SK-N-SH treated with all-trans-retinoic acid at 6 μM for 48 hours (cell line): ENCODE data around the gene SLC35B2.

Experiments
- ATAC-seq: fragments of 200-7000 bp; cut with Tn5 transposase; 3 replicates; pipeline ENCODE4 v1.9.1; 2020; ENCODE audit warnings: mild to moderate bottlenecking, moderate library complexity
- BACH2 ChIP-seq: fragments of 250-450 bp; sonication (Bioruptor Pico); IDR thresholded peaks from 2 replicates; pipeline ENCODE4 v1.9.0; 2021; ENCODE audit warnings: mild to moderate bottlenecking, borderline replicate concordance
- CSDC2 ChIP-seq: fragments of 250-450 bp; sonication (Bioruptor Pico); IDR thresholded peaks from 2 replicates; pipeline ENCODE4 v1.5.0; 2020; ENCODE audit warnings: mild to moderate bottlenecking, moderate library complexity
- ESRRG ChIP-seq: fragments of 250-450 bp; sonication (Bioruptor Pico); IDR thresholded peaks from 2 replicates; pipeline ENCODE4 v1.6.1; 2021; ENCODE audit warnings: mild to moderate bottlenecking
- GLIS3 ChIP-seq: fragments of 250-450 bp; sonication (Bioruptor Pico); IDR thresholded peaks from 2 replicates; pipeline ENCODE4 v1.5.0; 2020; ENCODE audit warnings: mild to moderate bottlenecking, moderate library complexity
- ISL1 ChIP-seq: fragments of 250-450 bp; sonication (Bioruptor Pico); IDR thresholded peaks from 2 replicates; pipeline ENCODE4 v2.1.2; 2022; ENCODE audit warnings: mild to moderate bottlenecking, moderate library complexity
- OSR1 ChIP-seq: fragments of 250-450 bp; sonication (Bioruptor Pico); IDR thresholded peaks from 2 replicates; pipeline ENCODE4 v1.8.0; 2022; ENCODE audit warnings: moderate library complexity, mild to moderate bottlenecking, inconsistent platforms
- PPARA ChIP-seq: fragments of 250-450 bp; sonication (Bioruptor Pico); IDR thresholded peaks from 2 replicates; pipeline ENCODE4 v1.5.0; 2020; ENCODE audit warnings: mild to moderate bottlenecking, borderline replicate concordance
- RARB ChIP-seq: fragments of 250-450 bp; sonication (Bioruptor Pico); IDR thresholded peaks from 2 replicates; pipeline ENCODE4 v1.8.0; 2021; ENCODE audit warnings: mild to moderate bottlenecking, moderate library complexity
- SNAI2 ChIP-seq: fragments of 250-450 bp; sonication (Bioruptor Pico); IDR thresholded peaks from 2 replicates; pipeline ENCODE4 v1.5.0; 2020; ENCODE audit warnings: mild to moderate bottlenecking, moderate library complexity
- TOX ChIP-seq: fragments of 250-450 bp; sonication (Bioruptor Pico); IDR thresholded peaks from 2 replicates; pipeline ENCODE4 v1.8.0; 2021; ENCODE audit warnings: mild to moderate bottlenecking, moderate library complexity, borderline replicate concordance
- ZC3H10 ChIP-seq: fragments of 250-450 bp; sonication (Bioruptor Pico); IDR thresholded peaks from 2 replicates; pipeline ENCODE4 v1.5.1; 2021; ENCODE audit warnings: mild to moderate bottlenecking, moderate library complexity
- ZFP3 ChIP-seq: fragments of 250-450 bp; sonication (Bioruptor Pico); IDR thresholded peaks from 2 replicates; pipeline ENCODE4 v1.5.0; 2020; ENCODE audit warnings: mild to moderate bottlenecking, moderate library complexity
- ZFP30 ChIP-seq: fragments of 450-650 bp; formaldehyde crosslinking; IDR thresholded peaks from 2 replicates; pipeline ENCODE4 v1.5.0; 2022; ENCODE audit warnings: mild to moderate bottlenecking, moderate library complexity
- ZNF565 ChIP-seq: fragments of 450-650 bp; formaldehyde crosslinking; conservative IDR thresholded peaks from 2 replicates; pipeline ENCODE4 v1.5.0; 2020; ENCODE audit warnings: low read depth, mild to moderate bottlenecking, moderate library complexity
- ZNF70 ChIP-seq: fragments of 450-650 bp; formaldehyde crosslinking; IDR thresholded peaks from 2 replicates; pipeline ENCODE4 v1.5.0; 2020; ENCODE audit warnings: mild to moderate bottlenecking, moderate library complexity
- ZNF8 ChIP-seq: fragments of 450-650 bp; formaldehyde crosslinking; IDR thresholded peaks from 2 replicates; pipeline ENCODE4 v1.5.0; 2020; ENCODE audit warnings: mild to moderate bottlenecking, moderate library complexity
- TF ChIP-seq, protein P1 (sequence below): fragments of 250-450 bp; sonication (Bioruptor Pico); IDR thresholded peaks from 2 replicates; pipeline ENCODE4 v1.5.0; 2020; ENCODE audit warnings: mild to moderate bottlenecking, moderate library complexity
- TF ChIP-seq, protein P2 (sequence below): fragments of 250-450 bp; sonication (Bioruptor Pico); IDR thresholded peaks from 2 replicates; pipeline ENCODE4 v1.8.0; 2021; ENCODE audit warnings: low read depth, mild to moderate bottlenecking, moderate library complexity, borderline replicate concordance
- TF ChIP-seq, protein P3 (sequence below): fragments of 250-450 bp; sonication (Bioruptor Pico); IDR thresholded peaks from 2 replicates; pipeline ENCODE4 v1.5.1; 2020; ENCODE audit warnings: low read depth, mild to moderate bottlenecking, moderate library complexity
- TF ChIP-seq, protein P4 (sequence below): fragments of 250-450 bp; sonication (Bioruptor Pico); IDR thresholded peaks from 2 replicates; pipeline ENCODE4 v1.8.0; 2020; ENCODE audit warnings: mild to moderate bottlenecking, moderate library complexity, borderline replicate concordance

The SLC35B2 gene

DNA sequence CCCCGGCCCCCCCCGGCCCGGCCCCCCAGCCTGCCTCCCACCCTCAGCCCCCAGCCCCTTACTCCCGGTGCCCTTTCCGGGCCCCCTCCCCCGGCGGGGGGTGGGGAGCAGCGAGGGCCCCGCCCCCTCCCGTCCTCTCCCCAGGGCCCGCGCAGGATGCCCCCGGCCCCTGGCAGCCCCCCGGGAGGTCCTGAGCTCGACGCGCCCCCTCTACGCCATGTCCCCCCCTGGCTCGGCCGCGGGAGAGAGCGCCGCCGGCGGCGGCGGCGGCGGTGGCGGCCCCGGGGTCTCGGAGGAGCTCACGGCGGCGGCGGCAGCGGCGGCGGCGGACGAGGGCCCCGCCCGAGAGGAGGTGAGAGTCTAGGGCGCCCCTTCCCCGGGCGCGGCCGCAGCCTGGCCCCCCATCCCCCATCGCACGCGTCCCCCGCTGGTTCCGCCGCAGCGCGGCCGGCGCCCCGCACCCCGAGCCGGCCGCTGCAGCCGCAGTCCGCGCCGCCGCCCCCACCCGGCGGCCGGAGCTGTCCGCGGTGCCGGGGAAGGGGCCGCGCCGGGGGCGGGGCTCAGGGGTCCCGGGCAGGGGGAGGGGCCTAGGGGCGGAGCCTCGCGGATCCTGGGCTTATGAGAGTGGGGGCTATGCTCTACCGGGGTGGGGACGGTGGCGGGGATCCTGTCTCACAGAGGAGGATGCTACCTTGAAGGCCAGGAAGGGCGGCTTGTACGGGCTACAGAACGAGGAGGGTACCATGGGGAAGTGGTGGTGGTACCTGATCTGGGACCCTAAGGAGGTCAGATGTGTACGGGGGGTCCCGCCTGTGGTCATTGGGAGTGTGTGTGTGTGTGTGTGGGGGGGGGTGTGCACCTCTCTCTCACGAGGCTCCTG, 13.4 kb upstream of the SLC35B2 start:
- TF ChIP-seq, protein P1, sequence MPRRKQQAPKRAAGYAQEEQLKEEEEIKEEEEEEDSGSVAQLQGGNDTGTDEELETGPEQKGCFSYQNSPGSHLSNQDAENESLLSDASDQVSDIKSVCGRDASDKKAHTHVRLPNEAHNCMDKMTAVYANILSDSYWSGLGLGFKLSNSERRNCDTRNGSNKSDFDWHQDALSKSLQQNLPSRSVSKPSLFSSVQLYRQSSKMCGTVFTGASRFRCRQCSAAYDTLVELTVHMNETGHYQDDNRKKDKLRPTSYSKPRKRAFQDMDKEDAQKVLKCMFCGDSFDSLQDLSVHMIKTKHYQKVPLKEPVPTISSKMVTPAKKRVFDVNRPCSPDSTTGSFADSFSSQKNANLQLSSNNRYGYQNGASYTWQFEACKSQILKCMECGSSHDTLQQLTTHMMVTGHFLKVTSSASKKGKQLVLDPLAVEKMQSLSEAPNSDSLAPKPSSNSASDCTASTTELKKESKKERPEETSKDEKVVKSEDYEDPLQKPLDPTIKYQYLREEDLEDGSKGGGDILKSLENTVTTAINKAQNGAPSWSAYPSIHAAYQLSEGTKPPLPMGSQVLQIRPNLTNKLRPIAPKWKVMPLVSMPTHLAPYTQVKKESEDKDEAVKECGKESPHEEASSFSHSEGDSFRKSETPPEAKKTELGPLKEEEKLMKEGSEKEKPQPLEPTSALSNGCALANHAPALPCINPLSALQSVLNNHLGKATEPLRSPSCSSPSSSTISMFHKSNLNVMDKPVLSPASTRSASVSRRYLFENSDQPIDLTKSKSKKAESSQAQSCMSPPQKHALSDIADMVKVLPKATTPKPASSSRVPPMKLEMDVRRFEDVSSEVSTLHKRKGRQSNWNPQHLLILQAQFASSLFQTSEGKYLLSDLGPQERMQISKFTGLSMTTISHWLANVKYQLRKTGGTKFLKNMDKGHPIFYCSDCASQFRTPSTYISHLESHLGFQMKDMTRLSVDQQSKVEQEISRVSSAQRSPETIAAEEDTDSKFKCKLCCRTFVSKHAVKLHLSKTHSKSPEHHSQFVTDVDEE (CRISPR knock-in tag) = no peak
- TF ChIP-seq, protein P2, sequence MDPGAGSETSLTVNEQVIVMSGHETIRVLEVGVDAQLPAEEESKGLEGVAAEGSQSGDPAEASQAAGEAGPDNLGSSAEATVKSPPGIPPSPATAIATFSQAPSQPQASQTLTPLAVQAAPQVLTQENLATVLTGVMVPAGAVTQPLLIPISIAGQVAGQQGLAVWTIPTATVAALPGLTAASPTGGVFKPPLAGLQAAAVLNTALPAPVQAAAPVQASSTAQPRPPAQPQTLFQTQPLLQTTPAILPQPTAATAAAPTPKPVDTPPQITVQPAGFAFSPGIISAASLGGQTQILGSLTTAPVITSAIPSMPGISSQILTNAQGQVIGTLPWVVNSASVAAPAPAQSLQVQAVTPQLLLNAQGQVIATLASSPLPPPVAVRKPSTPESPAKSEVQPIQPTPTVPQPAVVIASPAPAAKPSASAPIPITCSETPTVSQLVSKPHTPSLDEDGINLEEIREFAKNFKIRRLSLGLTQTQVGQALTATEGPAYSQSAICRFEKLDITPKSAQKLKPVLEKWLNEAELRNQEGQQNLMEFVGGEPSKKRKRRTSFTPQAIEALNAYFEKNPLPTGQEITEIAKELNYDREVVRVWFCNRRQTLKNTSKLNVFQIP (CRISPR knock-in tag) = no peak
- TF ChIP-seq ZC3H10 (CRISPR knock-in tag) (no peak), ESRRG (CRISPR knock-in tag) (no peak), RARB (CRISPR knock-in tag) (no peak), BACH2 (no peak), GLIS3 (CRISPR knock-in tag) (no peak), ZFP30 (CRISPR knock-in tag) (no peak), ZNF70 (CRISPR knock-in tag) (no peak), SNAI2 (CRISPR knock-in tag) (no peak), ISL1 (CRISPR knock-in tag) (no peak), ZNF8 (no peak), TOX (no peak), ZNF565 (no peak), OSR1 (no peak), ZFP3 (CRISPR knock-in tag) (no peak), PPARA (CRISPR knock-in tag) (no peak), CSDC2 (no peak)
- TF ChIP-seq, protein P3, sequence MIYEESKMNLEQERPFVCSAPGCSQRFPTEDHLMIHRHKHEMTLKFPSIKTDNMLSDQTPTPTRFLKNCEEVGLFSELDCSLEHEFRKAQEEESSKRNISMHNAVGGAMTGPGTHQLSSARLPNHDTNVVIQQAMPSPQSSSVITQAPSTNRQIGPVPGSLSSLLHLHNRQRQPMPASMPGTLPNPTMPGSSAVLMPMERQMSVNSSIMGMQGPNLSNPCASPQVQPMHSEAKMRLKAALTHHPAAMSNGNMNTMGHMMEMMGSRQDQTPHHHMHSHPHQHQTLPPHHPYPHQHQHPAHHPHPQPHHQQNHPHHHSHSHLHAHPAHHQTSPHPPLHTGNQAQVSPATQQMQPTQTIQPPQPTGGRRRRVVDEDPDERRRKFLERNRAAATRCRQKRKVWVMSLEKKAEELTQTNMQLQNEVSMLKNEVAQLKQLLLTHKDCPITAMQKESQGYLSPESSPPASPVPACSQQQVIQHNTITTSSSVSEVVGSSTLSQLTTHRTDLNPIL (CRISPR knock-in tag) = no peak
- TF ChIP-seq, protein P4, sequence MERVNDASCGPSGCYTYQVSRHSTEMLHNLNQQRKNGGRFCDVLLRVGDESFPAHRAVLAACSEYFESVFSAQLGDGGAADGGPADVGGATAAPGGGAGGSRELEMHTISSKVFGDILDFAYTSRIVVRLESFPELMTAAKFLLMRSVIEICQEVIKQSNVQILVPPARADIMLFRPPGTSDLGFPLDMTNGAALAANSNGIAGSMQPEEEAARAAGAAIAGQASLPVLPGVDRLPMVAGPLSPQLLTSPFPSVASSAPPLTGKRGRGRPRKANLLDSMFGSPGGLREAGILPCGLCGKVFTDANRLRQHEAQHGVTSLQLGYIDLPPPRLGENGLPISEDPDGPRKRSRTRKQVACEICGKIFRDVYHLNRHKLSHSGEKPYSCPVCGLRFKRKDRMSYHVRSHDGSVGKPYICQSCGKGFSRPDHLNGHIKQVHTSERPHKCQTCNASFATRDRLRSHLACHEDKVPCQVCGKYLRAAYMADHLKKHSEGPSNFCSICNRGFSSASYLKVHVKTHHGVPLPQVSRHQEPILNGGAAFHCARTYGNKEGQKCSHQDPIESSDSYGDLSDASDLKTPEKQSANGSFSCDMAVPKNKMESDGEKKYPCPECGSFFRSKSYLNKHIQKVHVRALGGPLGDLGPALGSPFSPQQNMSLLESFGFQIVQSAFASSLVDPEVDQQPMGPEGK = no peak
- ATAC-seq = no peak; the same call in 2 of the 3 replicates

DNA sequence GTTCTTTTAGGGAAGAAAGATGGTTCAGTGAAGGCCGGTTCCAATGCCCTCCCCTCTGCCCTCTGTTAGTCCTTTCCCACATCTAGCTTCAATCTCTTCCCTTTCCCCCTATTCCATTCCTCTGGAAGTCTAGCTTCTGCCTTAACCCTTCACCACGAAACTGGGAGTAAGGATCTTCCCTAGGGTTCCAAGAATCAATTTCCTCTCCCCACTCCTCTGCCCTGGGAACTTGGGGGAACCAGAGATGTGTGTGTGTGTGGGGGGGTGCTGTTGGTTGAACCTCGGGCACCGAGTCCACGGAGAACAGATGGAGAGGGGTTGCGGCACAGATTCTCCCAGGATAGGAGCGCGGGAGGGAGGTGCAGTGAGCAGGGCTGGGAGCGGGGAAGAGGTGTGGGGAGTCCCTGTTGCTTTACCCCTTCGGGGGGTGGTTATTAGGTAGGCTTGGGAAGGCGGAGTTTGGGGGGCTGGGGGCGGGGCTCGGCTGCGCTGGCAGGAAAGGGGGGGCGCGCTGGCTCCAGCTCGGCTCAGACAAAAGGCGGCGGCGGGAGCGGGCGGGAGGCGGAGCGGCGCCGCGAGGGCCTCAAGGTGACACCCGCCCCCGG, 12.7 kb upstream of the SLC35B2 start, which contains the start of gene TMEM151B:
Gene TMEM151B (plus strand): TSS at position 530 of the 605 bp plus-strand sequence. CDS start 293 bp downstream, outside the sequence.
- no peak for TF ChIP-seq ZNF70 (CRISPR knock-in tag)
- TF ChIP-seq, protein P1 (CRISPR knock-in tag) = no peak
- ATAC-seq = no peak
